Vagina (tissue), 2 donors: ENCODE measurements around the gene FBXL20.

ENCODE experiments used
- POLR2A ChIP-seq, 2 donors: fragments of 450-650 bp; IDR thresholded peaks; one replicate each; pipeline ENCODE4 v1.6.1; 2017; ENCODE audit warnings: antibody characterized with exemption in 2 of 2, mild to moderate bottlenecking in 2 of 2, moderate library complexity in 2 of 2
- TF ChIP-seq, protein P1 (sequence below), 3 experiments: fragments of 450-650 bp in 2 of 3; fragments of 200-600 bp in 1 of 3; sonication (generic) in 1 of 3; IDR thresholded peaks; one replicate each; pipeline ENCODE4 v1.5.1; 2017 to 2019; ENCODE audit warnings: antibody characterized with exemption in 3 of 3, mild to moderate bottlenecking in 2 of 3, moderate library complexity in 2 of 3

DNA sequence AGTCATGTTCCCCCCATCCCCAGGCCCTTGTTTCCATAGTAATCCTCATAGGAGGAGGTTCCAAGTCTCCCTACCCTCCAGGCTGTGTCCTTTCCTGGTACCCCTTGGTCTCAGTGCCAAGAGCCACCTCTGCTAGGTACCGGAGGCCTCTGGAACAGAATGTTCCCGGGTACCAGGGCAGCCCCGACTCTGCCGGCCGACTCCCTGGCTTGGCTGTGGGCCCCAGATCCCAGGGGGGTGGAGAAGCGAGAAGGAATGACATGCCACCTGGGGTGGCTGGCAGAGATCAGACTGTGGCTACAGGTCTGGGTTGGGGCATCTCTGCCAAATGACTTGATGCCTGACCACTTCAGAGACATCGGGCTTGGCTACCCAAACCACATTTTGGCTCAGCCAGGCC lies 179.3 kb downstream of the FBXL20 start:
- TF ChIP-seq, protein P1, sequence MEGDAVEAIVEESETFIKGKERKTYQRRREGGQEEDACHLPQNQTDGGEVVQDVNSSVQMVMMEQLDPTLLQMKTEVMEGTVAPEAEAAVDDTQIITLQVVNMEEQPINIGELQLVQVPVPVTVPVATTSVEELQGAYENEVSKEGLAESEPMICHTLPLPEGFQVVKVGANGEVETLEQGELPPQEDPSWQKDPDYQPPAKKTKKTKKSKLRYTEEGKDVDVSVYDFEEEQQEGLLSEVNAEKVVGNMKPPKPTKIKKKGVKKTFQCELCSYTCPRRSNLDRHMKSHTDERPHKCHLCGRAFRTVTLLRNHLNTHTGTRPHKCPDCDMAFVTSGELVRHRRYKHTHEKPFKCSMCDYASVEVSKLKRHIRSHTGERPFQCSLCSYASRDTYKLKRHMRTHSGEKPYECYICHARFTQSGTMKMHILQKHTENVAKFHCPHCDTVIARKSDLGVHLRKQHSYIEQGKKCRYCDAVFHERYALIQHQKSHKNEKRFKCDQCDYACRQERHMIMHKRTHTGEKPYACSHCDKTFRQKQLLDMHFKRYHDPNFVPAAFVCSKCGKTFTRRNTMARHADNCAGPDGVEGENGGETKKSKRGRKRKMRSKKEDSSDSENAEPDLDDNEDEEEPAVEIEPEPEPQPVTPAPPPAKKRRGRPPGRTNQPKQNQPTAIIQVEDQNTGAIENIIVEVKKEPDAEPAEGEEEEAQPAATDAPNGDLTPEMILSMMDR (IDR thresholded peaks at IDR 0.05): no peak
- no peak for TF ChIP-seq POLR2A (IDR thresholded peaks at IDR 0.05)
